HK-2 (cell line): ENCODE data around the gene MAP4.
A peak's percentile ranks its signal among the peaks of the same experiment; 100 is the strongest.
"Not testable (repeated sequence)": the region's sequence is repeated elsewhere in the genome, so short reads cannot be mapped to it uniquely, and the experiment has no call there.

Experiments
- DNase-seq: peaks from one replicate; pipeline ENCODE4 v3.0.0-alpha.2; 2018; ENCODE audit not compliant: unreplicated experiment

MAP4 gene

DNA sequence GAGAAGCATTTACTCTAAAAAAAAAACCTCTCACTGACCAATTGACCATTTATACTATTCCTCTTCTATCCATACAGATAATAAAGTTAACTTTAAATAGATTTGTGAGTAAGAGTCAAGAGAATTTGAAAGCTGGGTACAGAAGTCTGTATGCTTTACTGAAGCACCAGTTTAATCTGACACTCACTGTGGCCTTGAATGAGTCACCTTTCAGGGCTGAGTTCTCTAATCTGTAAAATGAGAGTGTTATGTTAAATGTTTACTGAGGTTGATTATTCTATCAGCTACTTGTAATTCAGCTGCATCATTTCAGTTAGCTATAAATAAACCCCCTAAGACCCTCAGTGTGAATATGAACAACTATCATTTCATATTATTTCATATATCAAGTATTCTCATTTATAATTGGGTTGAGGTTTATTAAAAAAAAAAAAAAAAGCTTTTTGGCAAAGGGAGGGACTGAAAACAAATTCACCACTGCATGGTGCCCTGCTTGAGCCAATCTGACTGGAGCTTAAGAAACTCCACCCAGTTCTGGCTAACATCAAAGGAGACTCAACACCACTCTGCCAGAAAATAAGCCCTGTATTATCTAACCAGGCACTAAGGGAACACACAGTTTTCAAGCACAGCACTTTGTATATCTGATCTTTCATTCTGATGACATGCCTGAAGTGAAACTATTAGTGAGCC is 2.8 kb downstream of the MAP4 start:
- DNase-seq, result no peak

- DNase-seq, result no peak
Observed at GRCh38 chr3:48012659-48013058, 3.6 kb downstream of the MAP4 start.

- not testable (repeated sequence) for DNase-seq
Observed at GRCh38 chr3:48008066-48008465, 8.2 kb downstream of the MAP4 start.

GRCh38 chr3:48007361-48007760 is 8.9 kb downstream of the MAP4 start:
- not testable (repeated sequence) for DNase-seq

- not testable (repeated sequence) for DNase-seq
Observed at GRCh38 chr3:48006794-48007193, 9.4 kb downstream of the MAP4 start.

DNA sequence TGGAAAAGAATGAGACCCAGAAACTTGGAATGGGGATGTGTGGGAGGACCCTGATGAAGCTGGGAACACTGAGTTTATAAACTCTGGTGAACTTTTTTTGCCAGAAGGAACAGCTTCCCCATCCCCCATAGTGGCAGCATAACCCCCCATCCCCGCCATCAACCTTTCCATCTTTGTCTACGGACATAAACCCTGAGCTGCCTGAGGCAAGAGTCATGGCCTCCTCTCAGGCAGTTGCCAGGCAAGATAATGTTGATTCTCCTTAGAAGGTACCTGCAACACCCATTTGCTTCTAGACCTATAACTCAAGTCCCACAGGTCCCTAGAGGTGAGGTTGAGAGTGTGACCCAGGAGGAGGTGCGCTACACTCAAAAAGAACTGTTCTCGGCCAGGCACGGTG is 11.5 kb downstream of the MAP4 start:
- no peak for DNase-seq

DNA sequence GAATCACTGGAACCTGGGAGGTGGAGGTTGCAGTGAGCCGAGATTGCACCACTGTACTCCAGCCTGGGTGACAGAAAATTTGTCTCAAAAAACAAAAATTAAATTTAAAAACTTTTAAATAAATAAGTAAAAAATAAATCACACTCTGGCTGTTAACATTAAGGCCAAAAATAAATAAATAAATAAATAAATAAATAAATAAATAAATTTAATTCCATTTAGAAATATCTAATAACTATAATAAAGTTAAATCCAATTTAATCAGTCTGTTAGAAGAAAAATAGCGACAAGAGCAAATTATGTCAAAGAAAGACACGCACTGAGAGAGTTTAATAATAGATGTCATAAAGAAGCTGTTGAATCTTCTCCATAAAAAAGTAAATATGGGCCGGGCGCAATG is 13.4 kb downstream of the MAP4 start:
- no peak for DNase-seq

GRCh38 chr3:48001991-48002390 is 14.2 kb downstream of the MAP4 start:
- no peak for DNase-seq

DNA sequence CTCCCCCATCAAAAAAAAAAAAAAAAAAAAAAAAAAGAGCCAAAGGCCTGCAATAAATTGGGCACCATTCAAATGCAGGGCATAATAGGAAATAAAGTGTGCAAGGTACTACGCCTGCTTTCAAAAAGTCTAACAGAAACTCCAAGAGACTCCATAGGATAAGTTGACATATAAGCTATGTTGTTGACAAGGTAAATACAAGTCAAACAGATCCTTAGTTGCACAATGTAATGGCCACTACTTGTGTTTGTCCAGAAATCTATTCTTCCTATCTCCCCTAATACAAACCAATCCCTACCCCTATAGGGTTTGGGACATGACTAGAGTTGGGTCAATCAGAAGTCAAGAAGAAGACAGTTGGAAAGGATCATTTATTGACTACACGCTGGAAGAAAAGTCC is 16.0 kb downstream of the MAP4 start:
- DNase-seq, result no peak

GRCh38 chr3:47996440-47996839 is 19.8 kb downstream of the MAP4 start:
- no peak for DNase-seq

- DNase-seq, result no peak
Observed at GRCh38 chr3:47994180-47994579, 22.0 kb downstream of the MAP4 start.

DNA sequence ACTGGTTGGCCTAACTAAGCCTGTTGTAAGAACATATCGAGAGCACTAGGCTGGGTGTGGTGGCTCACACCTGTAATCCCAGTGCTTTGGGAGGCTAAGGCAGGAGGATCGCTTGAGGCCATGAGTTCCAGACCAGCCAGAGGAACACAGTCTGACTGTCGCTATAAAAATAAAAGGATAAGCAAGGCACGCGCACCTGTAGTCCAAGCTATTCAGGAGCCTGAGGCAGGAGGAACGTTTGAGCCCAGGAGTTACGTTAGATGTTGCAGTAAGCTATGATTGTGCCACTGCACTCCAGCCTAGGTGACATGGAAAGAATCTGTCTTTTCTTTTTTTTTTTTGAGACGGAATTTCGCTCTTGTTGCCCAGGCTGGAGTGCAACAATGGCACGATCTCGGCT is 24.9 kb downstream of the MAP4 start:
- no peak for DNase-seq

DNA sequence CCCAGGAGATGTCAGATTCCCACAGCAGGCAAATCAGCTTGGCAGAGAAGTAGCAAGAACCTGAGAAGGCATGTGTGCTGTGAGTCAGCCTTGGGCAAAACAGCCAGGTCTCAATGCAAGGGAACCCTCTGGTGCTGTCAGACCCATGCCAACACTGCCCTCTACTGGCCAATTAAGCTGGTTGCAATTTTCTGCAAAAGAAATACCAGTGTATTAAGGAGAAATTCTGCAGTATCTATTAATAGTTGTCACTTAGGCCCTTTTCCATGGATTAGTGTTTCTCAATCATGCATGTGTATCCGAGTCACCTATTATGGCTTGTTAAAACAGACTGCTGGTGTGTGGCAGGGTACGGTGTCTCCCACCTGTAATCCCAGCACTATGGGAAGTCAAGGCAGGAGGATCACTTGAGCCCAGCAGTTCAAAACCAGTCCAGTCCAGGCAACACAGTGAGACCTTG is 26.2 kb downstream of the MAP4 start:
- peak; percentile 65 for DNase-seq

DNA sequence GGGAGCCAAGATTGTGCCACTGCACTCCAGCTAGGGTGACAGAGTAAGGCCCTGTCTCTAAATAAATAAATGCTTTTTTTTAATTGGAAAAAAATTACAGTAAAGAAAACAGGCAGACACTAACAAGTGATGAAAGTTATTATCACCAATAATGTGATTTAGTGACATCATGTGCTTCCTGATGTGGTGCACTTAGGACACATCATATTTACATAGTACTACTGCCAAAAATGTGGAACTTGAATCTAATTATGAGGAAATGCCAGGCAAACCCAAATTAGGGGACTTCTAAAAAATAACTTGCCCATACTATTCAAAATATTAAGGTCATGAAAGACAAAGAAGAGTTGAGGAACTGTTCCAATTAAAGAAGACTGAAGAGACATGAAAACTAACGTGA is 30.8 kb downstream of the MAP4 start:
- DNase-seq, result no peak

GRCh38 chr3:47984075-47984728 is 32.0 kb downstream of the MAP4 start:
- DNase-seq, result peak; percentile 46

DNA sequence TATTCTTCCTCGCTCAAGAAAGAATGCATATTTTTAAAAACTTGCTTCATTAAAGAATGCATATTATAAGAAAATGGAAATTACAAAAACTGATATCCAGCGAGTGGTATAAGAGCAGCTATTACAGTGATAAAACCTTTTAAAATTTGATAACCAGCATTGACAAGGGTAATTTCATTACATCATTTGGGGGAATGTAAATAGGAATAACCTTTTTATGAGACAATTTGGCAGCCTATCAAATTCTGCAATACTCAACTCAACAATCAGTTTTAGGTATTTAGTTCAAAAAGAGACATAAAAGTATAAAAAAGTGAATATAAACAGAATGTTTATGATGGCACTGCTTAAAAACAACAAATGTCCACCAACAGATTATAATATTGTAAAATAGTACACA is 35.4 kb downstream of the MAP4 start:
- no peak for DNase-seq

GRCh38 chr3:47979070-47979469 is 37.1 kb downstream of the MAP4 start:
- DNase-seq, result no peak

DNA sequence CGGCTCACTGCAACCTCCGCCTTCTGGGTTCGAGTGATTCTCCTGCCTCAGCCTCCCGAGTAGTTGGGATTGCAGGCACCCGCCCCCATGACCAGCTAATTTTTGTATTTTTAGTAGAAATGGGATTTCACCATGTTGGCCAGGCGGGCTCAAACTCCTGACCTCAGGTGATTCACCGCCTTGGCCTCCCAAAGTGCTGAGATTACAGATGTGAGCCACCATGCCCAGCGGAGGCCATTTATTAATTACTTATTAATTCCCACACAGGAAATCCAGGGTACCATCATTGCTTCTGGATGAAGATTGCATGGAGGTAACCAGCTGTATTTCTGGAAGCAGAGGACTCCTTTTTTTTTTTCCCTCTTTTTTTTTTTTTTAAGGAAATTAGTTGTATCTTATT is 37.8 kb downstream of the MAP4 start:
- peak; percentile 40 for DNase-seq

DNA sequence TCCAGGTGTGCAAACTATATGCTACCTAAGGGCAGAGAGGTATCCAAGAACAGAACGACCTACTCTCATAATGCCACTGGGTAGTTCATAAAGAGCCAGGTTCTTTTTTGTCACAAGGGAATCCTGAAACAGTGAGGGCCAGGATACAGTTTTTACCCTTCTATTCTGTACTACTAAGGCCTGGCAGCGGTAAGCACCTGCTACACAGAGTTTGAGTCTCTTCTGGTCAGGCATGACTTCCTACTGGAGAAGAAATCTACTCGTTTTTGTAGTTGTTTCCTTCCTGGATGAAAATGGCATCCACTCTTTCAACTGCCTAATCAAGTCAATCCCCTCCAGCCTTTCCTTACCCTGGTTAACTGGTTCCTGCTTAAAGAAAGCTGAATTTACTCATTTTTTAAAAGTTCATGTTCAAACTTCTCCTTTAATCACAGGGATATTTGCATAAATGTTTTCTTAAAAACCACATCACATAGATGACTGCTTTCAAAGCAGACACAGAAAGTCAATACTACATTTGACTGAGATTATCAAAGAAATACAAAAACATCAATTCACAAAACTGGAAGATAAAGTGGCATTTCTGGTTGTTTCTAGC is 40.0 kb downstream of the MAP4 start:
- DNase-seq, result no peak

DNA sequence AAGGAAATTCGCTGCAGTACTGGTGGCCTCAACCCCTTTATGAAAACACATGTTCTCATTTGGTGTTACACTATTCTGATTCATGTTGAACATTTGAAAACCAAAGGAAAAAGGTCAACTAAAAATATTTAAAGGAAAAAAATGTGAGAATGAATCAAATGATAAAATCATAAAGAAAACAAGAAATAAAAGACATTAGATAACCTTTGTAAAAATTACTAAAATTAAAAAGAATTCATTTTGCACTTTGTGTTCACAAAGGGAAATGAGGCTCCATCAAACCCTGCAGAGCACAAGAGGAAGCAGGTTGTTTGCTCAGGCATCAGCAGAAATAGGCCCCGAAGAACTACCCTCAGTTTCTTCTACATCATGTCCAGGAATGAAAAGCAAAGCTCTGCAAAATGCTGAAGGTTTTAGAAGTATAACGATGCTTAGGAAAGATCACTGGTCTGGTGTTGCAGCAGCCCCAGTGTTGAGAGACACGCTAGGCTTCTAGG is 41.2 kb downstream of the MAP4 start:
- DNase-seq, result no peak

DNA sequence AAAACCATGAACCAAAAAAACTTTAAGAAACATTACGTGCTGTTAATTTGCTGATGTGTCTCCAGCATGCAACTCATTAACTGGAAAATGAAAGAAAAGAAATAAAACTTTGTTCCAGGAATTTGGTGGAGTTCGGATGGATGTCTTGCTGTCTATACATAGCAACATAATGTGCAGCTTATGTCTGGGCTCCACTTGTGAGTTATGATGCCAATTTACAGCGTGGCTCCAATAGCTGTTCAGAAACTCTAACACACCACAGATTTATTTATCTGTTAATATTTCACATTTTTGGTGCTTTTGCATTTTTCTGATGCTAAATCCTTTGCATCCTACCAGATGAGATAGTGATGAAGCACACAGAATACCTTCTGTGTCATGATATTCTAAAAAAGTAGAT is 45.1 kb downstream of the MAP4 start:
- no peak for DNase-seq

GRCh38 chr3:47964740-47965139 is 51.5 kb downstream of the MAP4 start:
- DNase-seq, result no peak
